A673 (cell line): Measurements from ENCODE around the gene SLC10A2. TPM values are rescaled to one million over a fixed set of nuclear protein-coding genes. Genes with fewer than 3 reads are reported as not detected.

Experiments
- BruUV-seq: library from RNA; stranded (reverse); fragments of 400-500 nt; replicated peaks from 2 replicates; lab custom pipeline; 2021; lab: Mats Ljungman, UMichigan
- CTCF ChIA-PET: fragments of 300-600 bp; sonication (Branson Sonifier 250); formaldehyde crosslinking; loops from one replicate; lab custom pipeline; 2022; ENCODE audit warnings: antibody characterized with exemption; lab: Charles Lee
- POLR2A ChIA-PET: fragments of 300-600 bp; sonication (Branson Sonifier 250); formaldehyde crosslinking; loops from one replicate; lab custom pipeline; 2022; ENCODE audit warnings: antibody characterized with exemption; ENCODE audit not compliant: low non-redundant PET; lab: Charles Lee
- DNase-seq: peaks from one replicate; pipeline ENCODE4 v3.0.0-alpha.2; 2015; ENCODE audit warnings: low spot score
- H3K27ac ChIP-seq: fragments of 200-600 bp; sonication (generic); 2 replicates; pipeline ENCODE4 v1.5.1; 2016; ENCODE audit warnings: mixed run types, low read depth, mild to moderate bottlenecking, mixed read lengths, antibody characterized with exemption, low read length; ENCODE audit not compliant: poor library complexity, severe bottlenecking
- H3K27me3 ChIP-seq: fragments of 200-600 bp; sonication (generic); replicated peaks from 2 replicates; pipeline ENCODE4 v1.6.1; 2017; ENCODE audit warnings: mixed run types, low read depth, mild to moderate bottlenecking, mixed read lengths, antibody characterized with exemption, low read length; ENCODE audit not compliant: insufficient read depth, poor library complexity
- H3K36me3 ChIP-seq: fragments of 200-600 bp; sonication (generic); 2 replicates; pipeline ENCODE4 v1.6.1; 2016; ENCODE audit warnings: mixed run types, mild to moderate bottlenecking, mixed read lengths, antibody characterized with exemption, low read length; ENCODE audit not compliant: insufficient read depth, poor library complexity, severe bottlenecking
- H3K4me1 ChIP-seq: fragments of 200-600 bp; sonication (generic); 2 replicates; pipeline ENCODE4 v1.6.1; 2017; ENCODE audit warnings: mixed run types, mild to moderate bottlenecking, mixed read lengths, antibody characterized with exemption, low read length; ENCODE audit not compliant: insufficient read depth, poor library complexity, severe bottlenecking
- H3K4me3 ChIP-seq: fragments of 200-600 bp; sonication (generic); 2 replicates; pipeline ENCODE4 v1.5.1; 2016; ENCODE audit warnings: low read depth, mixed run types, mild to moderate bottlenecking, mixed read lengths, low read length; ENCODE audit not compliant: poor library complexity, severe bottlenecking
- H3K9me3 ChIP-seq: fragments of 200-600 bp; sonication (generic); 2 replicates; pipeline ENCODE4 v1.6.1; 2016; ENCODE audit warnings: mixed run types, low read depth, mild to moderate bottlenecking, mixed read lengths, antibody characterized with exemption, low read length; ENCODE audit not compliant: poor library complexity, severe bottlenecking
- CTCF ChIP-seq: fragments of 300-800, 200-600 bp; sonication (generic); conservative IDR thresholded peaks from 2 replicates; pipeline ENCODE4 v1.5.1; 2017; ENCODE audit warnings: low read depth, mild to moderate bottlenecking, antibody characterized with exemption, low read length, moderate library complexity, mixed read lengths
- EZH2 ChIP-seq: fragments of 200-600 bp; sonication (generic); IDR thresholded peaks from 2 replicates; pipeline ENCODE4 v1.6.1; 2017; ENCODE audit warnings: borderline replicate concordance, low read depth, mild to moderate bottlenecking, mixed read lengths, antibody characterized with exemption, low read length; ENCODE audit not compliant: poor library complexity, severe bottlenecking
- intact Hi-C: fragments of 100-400 bp; cut with micrococcal nuclease; formaldehyde crosslinking; loops from one replicate; pipeline ENCODE4 v1.10.0; 2022; ENCODE audit not compliant: unreplicated experiment
- total RNA-seq: library from RNA; stranded (reverse); gene quantifications from 2 replicates; pipeline ENCODE4 v1.2.3, GENCODE V29; 2021

Gene SLC10A2
- total RNA-seq, 1 experiment from 2014 or later = not detected

DNA sequence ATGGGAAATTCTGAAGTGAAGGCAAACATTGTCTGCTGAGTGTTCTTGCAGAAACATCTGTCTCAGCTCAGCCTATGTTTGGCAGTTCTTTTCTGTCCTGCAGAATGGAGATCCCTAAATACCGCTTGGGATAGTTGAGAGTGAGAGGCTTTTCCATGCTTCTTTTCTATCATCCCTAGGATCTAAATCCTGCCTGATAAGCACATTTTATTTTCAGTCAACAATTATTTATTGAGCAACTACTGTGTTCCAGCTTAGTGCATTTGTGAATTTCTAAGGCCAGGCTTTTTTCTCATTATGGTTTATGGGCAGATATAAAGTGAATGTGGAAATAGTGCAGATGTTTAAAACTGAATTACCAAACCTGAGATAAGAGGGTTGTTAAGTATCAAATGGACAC is 62.6 kb downstream of the SLC10A2 start:
- Histone ChIP-seq H3K9me3 (no peaks in the 10 kb centered on the region), H3K27ac (no peak overlapping the region), H3K36me3 (no peaks in the 10 kb centered on the region), H3K4me1 (no peaks in the 10 kb centered on the region), H3K27me3 (peaks cover 14% of the 10 kb centered on the region), H3K4me3 (no peak overlapping the region)
- intact Hi-C loops = no loop called here
- no peak for DNase-seq
- TF ChIP-seq CTCF = no peak
- TF ChIP-seq EZH2 = no peak
- CTCF ChIA-PET = no interaction called here
- no TSS peak for BruUV-seq
- POLR2A ChIA-PET = no interaction called here

GRCh38 chr13:103002279-103002678 is 63.9 kb downstream of the SLC10A2 start:
- Histone ChIP-seq H3K4me1 (no peaks in the 10 kb centered on the region), H3K4me3 (no peak overlapping the region), H3K9me3 (no peaks in the 10 kb centered on the region), H3K36me3 (no peaks in the 10 kb centered on the region), H3K27me3 (peaks cover 11% of the 10 kb centered on the region), H3K27ac (no peak overlapping the region)
- TF ChIP-seq CTCF (no peak), EZH2 (no peak)
- no peak for DNase-seq
- ChIA-PET POLR2A (no interaction called here), CTCF (no interaction called here)
- no TSS peak for BruUV-seq
- intact Hi-C loops = no loop called here

GRCh38 chr13:103000157-103000556 is 66.1 kb downstream of the SLC10A2 start:
- no peaks in the 10 kb centered on the region for H3K27me3 ChIP-seq
- DNase-seq = no peak
- H3K4me3 ChIP-seq = no peak overlapping the region
- no peak overlapping the region for H3K27ac ChIP-seq
- H3K36me3 ChIP-seq = no peaks in the 10 kb centered on the region
- POLR2A ChIA-PET = no interaction called here
- CTCF ChIA-PET = no interaction called here
- intact Hi-C loops = no loop called here
- BruUV-seq = no TSS peak
- no peaks in the 10 kb centered on the region for H3K4me1 ChIP-seq
- H3K9me3 ChIP-seq = no peaks in the 10 kb centered on the region
- TF ChIP-seq EZH2 = no peak
- TF ChIP-seq CTCF = no peak
